ENCODE data around the gene ATXN10.

The ATXN10 gene

GRCh38 chr22:45626198-45626651 lies 45.4 kb upstream of the ATXN10 start:
- no peaks in the 10 kb centered on the region for H3F3A ChIP-seq (ENCODE audit: insufficient read depth)
- no peak overlapping the region for H3K4me2 ChIP-seq (ENCODE audit: low read depth, low read length, poor library complexity, severe bottlenecking)
- H3K9me2 ChIP-seq (replicated peaks; ENCODE audit: insufficient read depth, low read length): no peaks in the 10 kb centered on the region
- no peaks in the 10 kb centered on the region for H3K79me2 ChIP-seq (ENCODE audit: insufficient read depth, low read length)
- H3K27me3 ChIP-seq (ENCODE audit: low read length): no peaks in the 10 kb centered on the region
- H3K27ac ChIP-seq (ENCODE audit: low read depth, low read length): no peak overlapping the region
- TF ChIP-seq EZH2phosphoT487 (conservative IDR thresholded peaks at IDR 0.05; ENCODE audit: low read length): no peak
- TF ChIP-seq, protein P1, sequence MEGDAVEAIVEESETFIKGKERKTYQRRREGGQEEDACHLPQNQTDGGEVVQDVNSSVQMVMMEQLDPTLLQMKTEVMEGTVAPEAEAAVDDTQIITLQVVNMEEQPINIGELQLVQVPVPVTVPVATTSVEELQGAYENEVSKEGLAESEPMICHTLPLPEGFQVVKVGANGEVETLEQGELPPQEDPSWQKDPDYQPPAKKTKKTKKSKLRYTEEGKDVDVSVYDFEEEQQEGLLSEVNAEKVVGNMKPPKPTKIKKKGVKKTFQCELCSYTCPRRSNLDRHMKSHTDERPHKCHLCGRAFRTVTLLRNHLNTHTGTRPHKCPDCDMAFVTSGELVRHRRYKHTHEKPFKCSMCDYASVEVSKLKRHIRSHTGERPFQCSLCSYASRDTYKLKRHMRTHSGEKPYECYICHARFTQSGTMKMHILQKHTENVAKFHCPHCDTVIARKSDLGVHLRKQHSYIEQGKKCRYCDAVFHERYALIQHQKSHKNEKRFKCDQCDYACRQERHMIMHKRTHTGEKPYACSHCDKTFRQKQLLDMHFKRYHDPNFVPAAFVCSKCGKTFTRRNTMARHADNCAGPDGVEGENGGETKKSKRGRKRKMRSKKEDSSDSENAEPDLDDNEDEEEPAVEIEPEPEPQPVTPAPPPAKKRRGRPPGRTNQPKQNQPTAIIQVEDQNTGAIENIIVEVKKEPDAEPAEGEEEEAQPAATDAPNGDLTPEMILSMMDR (IDR thresholded peaks at IDR 0.05; ENCODE audit: insufficient read depth, low read length, poor library complexity, severe bottlenecking): no peak
- no peaks in the 10 kb centered on the region for H3K9me3 ChIP-seq (ENCODE audit: insufficient read depth, low read length)
- no peak overlapping the region for H2AFZ ChIP-seq (ENCODE audit: low read depth, low read length, severe bottlenecking)
- no peak overlapping the region for H3K4me3 ChIP-seq (ENCODE audit: insufficient read depth, low read length, poor library complexity, severe bottlenecking)
- no peaks in the 10 kb centered on the region for H3K36me3 ChIP-seq (ENCODE audit: low read length)
- no peak overlapping the region for H3K9ac ChIP-seq (ENCODE audit: low read length)
- H4K20me1 ChIP-seq (ENCODE audit: low read depth, low read length): no peaks in the 10 kb centered on the region

DNA sequence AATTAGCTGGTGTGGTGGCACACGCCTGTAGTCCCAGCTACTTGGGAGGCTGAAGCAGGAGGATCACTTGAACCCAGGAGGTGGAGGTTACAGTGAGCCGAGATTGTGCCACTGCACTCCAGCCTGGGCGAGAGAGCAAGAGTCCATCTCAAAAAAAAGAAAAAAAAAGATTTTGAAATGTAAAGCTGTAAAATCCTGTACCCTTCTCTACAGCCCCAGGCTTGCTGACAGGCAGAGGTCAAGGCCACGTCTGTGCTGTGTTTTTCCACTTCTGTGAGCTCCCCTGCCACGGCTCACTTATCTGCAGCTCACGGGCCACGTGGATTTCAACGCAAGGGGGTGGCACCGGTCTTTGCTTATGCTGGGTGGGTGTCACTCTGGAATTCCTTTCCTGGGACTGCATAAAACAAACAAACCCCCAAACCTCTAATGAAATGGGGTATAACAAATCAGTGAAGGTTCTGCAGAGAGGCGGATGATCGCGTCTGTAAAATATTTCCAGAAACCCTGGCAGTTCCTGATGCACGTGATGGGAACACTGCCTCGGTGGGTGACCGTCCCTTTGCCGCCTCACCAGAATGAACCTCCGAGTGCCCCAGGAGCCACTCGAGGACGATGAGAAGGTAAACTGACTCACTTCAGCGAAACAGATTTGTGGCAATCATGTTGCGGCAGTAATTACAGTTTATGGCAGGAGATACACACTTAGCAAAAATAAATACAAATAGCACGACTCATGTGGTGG lies 44.0 kb upstream of the ATXN10 start:
- Histone ChIP-seq H3K4me3 (ENCODE audit: insufficient read depth, low read length, poor library complexity, severe bottlenecking) (no peak overlapping the region), H2AFZ (ENCODE audit: low read depth, low read length, severe bottlenecking) (no peak overlapping the region), H3K27me3 (ENCODE audit: low read length) (no peaks in the 10 kb centered on the region), H3F3A (ENCODE audit: insufficient read depth) (no peaks in the 10 kb centered on the region), H3K9me3 (ENCODE audit: insufficient read depth, low read length) (no peaks in the 10 kb centered on the region), H4K20me1 (ENCODE audit: low read depth, low read length) (no peaks in the 10 kb centered on the region), H3K9ac (ENCODE audit: low read length) (no peak overlapping the region), H3K4me2 (ENCODE audit: low read depth, low read length, poor library complexity, severe bottlenecking) (no peak overlapping the region), H3K9me2 (replicated peaks; ENCODE audit: insufficient read depth, low read length) (no peaks in the 10 kb centered on the region), H3K27ac (ENCODE audit: low read depth, low read length) (no peak overlapping the region), H3K36me3 (ENCODE audit: low read length) (no peaks in the 10 kb centered on the region), H3K79me2 (ENCODE audit: insufficient read depth, low read length) (no peaks in the 10 kb centered on the region)
- no peak for TF ChIP-seq EZH2phosphoT487 (conservative IDR thresholded peaks at IDR 0.05; ENCODE audit: low read length)
- TF ChIP-seq, protein P1 (IDR thresholded peaks at IDR 0.05; ENCODE audit: insufficient read depth, low read length, poor library complexity, severe bottlenecking): no peak

- H3K4me2 ChIP-seq (ENCODE audit: low read depth, low read length, poor library complexity, severe bottlenecking): no peak overlapping the region
- H3F3A ChIP-seq (ENCODE audit: insufficient read depth): no peaks in the 10 kb centered on the region
- no peak overlapping the region for H3K9ac ChIP-seq (ENCODE audit: low read length)
- H3K27ac ChIP-seq (ENCODE audit: low read depth, low read length): no peak overlapping the region
- H3K36me3 ChIP-seq (ENCODE audit: low read length): no peaks in the 10 kb centered on the region
- no peaks in the 10 kb centered on the region for H3K79me2 ChIP-seq (ENCODE audit: insufficient read depth, low read length)
- H3K27me3 ChIP-seq (ENCODE audit: low read length): no peaks in the 10 kb centered on the region
- H3K9me2 ChIP-seq (replicated peaks; ENCODE audit: insufficient read depth, low read length): no peaks in the 10 kb centered on the region
- no peak for TF ChIP-seq EZH2phosphoT487 (conservative IDR thresholded peaks at IDR 0.05; ENCODE audit: low read length)
- TF ChIP-seq, protein P1 (IDR thresholded peaks at IDR 0.05; ENCODE audit: insufficient read depth, low read length, poor library complexity, severe bottlenecking): no peak
- H4K20me1 ChIP-seq (ENCODE audit: low read depth, low read length): no peaks in the 10 kb centered on the region
- H3K9me3 ChIP-seq (ENCODE audit: insufficient read depth, low read length): no peaks in the 10 kb centered on the region
- H2AFZ ChIP-seq (ENCODE audit: low read depth, low read length, severe bottlenecking): no peak overlapping the region
- no peak overlapping the region for H3K4me3 ChIP-seq (ENCODE audit: insufficient read depth, low read length, poor library complexity, severe bottlenecking)
Measured at GRCh38 chr22:45628515-45628914, 43.1 kb upstream of the ATXN10 start.
